Measurements from ENCODE around the gene DLGAP1.

The DLGAP1 gene

GRCh38 chr18:3747176-3747973 is 707.7 kb downstream of the DLGAP1 start:
- no peak for DNase-seq

GRCh38 chr18:3742541-3742940 is 712.6 kb downstream of the DLGAP1 start:
- DNase-seq: no peak

GRCh38 chr18:3741333-3741732 is 713.8 kb downstream of the DLGAP1 start:
- DNase-seq: no peak

DNA sequence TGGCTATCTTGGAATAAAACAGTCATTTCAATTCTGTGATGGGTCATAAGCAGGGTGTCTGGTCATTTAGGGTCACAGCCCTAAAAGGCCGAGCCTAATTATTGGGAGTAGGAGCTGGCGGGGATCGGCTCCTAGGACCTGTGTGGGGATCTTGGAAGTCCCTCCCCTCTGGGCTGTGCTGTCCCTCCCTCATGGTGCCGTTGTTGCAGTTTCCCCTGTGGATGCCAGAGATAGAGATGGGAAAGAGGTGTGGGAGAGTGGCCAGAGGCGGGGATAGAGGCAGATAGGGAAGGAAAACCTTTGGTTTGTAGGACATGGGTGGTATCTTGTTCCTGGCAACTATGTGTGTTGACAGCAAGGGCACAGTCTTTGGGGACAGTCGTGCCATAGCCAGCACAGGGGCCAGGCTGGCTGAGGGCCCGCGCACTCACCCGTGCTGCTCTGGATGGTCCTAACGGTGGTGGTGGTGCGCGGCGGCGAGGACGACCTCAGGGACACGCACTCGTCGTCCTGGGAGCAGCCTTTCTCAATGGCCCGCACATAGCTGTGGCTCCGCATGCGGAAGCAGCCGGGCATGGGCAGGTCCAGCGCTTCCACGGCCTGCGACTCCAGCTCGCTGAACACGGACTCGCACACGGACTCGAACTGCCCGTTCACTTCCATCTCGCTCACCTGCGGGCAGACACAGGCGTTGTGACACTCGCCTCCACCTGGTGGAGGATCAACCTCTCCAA is 726.2 kb downstream of the DLGAP1 start:
- DNase-seq: no peak

DNA sequence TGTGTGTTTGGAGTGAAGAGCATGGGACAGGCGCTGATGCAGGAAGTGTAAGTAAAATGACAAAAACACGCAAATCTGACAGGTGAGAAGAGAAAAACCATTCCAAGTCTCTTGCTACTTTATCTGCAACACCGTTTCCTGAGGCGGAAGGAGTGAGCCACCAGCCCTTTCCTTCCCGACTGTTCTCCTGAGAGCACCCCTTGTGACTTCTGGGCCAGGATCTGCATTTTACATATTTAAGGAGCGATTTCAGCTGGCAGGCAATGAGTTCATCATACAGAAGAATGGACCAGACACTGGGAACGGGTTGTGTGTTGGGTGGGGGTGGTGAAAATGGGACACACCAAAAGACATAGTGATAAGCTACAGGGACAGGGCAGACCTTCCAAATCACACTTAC is 727.8 kb downstream of the DLGAP1 start:
- no peak for DNase-seq

GRCh38 chr18:3726238-3726951 is 728.7 kb downstream of the DLGAP1 start:
- peak; percentile 22 for DNase-seq

DNA sequence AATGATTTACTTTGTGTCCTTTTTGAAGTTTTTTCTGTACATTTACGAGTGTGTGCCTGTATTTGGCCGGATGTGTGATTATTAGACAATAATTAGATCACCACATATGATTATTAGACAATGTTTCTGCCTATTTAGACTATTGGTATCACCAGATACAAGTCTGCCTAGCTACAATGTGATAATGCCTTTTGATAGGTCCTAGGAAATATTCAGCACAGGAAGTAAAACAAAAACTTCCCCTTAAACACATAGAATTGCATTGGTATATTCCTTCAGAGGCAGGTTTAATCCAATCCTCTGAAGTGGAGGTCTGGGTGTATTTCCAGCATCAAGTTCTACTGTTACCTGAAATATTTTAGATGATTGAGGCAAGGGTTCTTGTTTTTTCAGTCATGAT is 730.0 kb downstream of the DLGAP1 start:
- no peak for DNase-seq

- no peak for DNase-seq
These were observed 731.6 kb downstream of the DLGAP1 start for GRCh38 chr18:3723554-3723953.

DNA sequence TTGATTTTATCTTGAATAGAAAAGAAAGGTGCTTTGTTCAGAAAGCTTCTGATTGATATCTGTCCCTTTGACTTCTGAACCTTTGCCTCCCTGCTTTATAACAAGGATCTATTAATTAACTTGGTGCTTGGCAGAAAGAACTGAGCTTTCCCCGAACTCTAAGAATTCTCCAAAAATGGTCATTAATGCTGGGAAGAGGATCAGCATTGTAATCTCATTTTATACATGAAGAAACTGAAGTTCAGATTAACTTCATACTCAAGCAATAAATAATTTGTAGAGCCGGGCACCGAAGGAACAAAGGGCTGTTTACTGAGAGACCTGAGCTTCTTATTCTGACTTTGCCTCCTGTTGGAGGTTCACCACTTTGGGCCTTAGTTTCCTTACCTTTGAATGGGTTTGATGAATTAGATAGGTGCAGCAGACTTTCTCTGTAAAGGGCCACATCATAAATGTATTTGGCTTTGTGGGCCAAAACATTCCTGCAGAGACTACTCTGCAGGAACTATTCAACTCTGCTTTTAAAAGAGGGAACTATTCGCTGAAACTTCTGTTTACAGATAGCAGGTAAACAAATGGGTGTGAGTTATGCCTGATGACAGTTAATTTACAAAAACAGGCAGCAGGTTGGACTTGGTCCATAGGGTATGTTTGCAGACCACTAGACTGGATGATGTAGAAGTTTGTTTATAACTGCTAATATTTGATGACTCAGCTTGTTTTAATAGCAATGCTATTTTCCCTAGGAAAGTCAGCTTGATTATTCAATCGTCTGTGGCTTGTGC is 732.3 kb downstream of the DLGAP1 start:
- no peak for DNase-seq

GRCh38 chr18:3721771-3722648 is 733.1 kb downstream of the DLGAP1 start:
- DNase-seq: peak; percentile 41

DNA sequence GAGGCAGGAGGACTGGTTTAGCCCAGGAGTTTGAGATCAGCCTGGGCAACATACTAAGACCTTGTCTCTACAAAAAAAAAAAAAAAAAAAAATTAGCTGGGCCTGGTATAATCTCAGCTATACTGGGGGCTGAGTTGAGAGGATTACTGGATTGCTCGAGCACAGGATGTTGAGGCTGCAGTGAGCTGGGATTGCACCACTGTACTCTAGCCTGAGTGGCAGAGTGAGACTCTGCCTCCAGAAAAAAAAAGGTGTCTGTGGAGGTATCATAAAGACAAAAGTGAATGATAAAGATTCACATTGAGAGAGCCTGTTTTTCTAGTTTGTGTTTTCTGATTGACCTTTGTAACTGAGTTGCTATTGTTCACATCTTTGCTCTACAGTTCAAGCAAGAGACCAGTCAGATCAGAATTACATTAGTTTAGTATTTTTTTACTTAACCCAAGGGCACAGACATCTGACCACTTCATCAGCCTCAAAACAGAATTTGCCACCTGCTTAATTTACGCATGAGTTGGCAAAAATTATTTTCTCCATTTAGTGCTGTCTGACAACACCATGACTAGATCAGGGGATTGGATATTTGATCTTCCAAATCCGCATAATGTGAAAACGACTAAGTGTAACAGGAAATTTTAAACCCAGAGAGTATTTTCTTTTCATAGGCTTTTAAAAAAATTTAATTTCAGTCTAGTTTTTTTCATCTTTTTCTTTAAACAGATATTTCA is 734.1 kb downstream of the DLGAP1 start:
- DNase-seq: no peak

DNA sequence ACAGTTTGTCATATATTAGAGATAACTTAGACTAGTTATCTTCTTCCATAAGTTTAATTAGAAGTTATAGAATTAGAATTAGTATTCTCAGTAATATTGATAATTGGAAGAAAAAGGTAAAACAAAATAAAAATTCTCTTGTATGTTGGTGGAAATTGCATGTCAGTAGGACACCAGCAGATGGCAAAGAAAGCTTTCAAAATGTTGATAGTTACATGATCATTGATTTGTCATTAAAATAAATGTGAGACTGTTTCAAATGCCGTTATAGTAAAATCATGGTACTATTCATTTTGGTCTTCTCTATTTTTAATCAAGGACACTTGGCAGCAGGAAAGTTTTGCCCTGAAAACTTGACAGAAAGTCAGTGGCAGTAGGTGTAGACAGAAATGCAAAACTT is 734.9 kb downstream of the DLGAP1 start:
- no peak for DNase-seq

- no peak for DNase-seq
These were observed 737.6 kb downstream of the DLGAP1 start for GRCh38 chr18:3717376-3718025.

DNA sequence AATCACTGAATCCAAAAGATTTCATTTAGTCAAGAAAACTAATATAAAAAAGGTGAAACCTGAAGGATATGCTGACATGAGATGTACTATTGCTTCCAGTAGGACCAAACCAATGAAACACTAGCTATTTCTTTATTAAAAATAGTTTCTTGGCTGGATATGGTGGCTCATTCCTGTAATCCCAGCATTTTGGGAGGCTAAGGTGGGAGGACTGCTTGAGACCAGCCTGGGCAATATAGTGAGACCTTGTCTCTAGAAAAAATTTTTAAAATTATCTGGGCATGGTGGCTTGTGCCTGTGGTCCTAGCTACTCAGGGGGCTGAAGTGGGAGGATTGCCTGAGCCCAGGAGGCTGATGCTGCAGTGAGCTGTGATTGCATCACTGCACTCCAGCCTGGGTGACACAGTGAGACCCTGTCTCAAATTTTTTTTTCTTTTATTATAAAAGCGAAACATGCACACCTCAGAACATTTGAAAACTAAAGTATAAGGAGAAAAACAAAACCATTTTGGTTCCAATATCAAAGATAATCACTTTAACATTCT is 738.9 kb downstream of the DLGAP1 start:
- no peak for DNase-seq

DNA sequence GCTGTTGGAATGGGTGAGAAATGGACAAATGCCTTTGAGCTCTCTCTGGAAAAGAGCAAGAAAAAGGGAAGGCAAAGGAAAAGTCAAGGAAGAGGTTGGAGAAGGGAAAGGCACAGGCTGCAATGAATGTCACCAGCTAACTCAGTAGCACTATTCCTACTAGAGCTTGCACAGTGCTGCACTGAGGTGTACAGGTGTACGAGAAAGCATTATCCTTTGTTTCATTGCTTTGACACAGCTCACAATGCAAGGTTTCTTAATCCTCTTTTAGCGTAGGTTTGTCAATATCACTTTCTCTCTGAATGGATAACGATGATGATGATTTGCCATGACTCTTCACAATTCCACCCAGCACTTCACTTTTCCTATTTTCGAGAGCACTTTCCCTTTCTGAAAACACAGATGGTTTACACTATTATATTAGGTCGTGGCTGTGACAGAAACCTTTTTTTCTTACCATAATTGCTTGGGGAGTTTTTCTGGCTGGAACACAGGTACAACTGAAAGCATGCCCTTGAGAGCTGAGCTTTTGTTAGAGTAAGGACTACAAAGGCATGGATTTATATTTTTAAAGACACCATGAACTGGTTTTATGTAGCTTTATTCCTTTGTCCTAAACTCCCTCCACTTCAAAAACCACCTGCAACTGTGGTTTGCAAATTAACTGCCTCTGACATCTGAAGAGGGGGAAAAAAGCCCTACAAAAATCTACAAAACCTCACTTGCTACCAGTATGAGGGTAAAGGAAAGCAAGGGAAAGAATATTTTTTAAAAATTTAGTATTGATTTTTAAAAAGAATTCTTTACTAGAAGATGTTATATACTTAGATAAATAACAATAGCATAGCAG is 739.7 kb downstream of the DLGAP1 start:
- DNase-seq: no peak

DNA sequence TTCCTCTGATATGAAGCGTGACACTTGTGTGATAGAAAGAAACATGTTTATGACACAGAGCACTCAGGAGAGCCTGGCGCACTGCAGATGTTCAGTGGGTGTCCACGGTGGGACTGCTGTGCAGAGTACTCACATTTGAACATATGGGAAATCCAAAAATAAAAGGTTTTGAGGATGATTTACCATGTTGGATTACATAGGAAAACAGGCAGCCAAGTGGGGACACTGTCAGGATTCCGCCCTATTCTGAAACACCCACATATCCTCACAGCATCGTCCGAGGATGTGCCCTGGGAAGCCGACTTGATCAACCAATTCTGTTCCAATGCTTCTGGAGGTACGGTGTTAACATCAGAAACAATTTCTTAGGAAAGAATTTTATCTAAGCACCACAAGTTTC is 741.4 kb downstream of the DLGAP1 start:
- DNase-seq: no peak

DNA sequence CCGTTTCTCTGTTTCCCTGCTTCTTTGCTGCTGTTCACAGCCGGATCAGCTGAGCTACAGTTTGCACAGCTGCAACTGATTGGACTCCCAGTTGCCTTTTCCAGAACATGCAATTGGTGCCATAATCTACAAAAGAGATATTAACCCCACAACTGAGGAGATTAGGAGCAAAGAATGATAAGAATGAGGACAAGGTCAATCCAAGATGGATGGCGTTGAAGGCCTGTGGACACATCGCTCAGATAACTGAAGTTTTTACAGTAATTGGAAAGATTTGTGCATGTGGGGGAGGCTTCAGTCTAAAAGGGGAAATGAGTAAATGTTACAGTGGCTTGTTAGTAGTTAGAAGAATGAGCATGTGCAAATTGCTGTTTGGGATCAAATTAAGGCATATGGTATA is 741.9 kb downstream of the DLGAP1 start:
- DNase-seq: no peak

- no peak for DNase-seq
These were observed 742.6 kb downstream of the DLGAP1 start for GRCh38 chr18:3712491-3712890.

GRCh38 chr18:3710712-3711301 is 744.3 kb downstream of the DLGAP1 start:
- no peak for DNase-seq

Measured in GF-D8 (cell line).